Pancreas (tissue), 10 donors: Measurements from ENCODE around the gene HOXB5. TPM values are rescaled to one million over a fixed set of nuclear protein-coding genes. Genes with fewer than 3 reads are reported as not detected.
A peak's percentile ranks its signal among the peaks of the same experiment; 100 is the strongest.

ENCODE experiments used
- ATAC-seq, 4 donors: fragments of 200-7000 bp; cut with Tn5 transposase; one replicate each; pipeline versions ENCODE4 v1.8.0 to v1.9.1; 2020; ENCODE audit warnings: mild to moderate bottlenecking in 4 of 4, moderate library complexity in 4 of 4
- DNase-seq, 6 donors: peaks; one replicate each; pipeline ENCODE4 v3.0.0-alpha.2; 2020
- FAIRE-seq: peaks from 2 replicates; lab custom pipeline; 2012; peaks lifted over from hg19 to GRCh38; lab: Jason Lieb, UNC
- H3K27ac ChIP-seq, 4 donors: fragments of 200-600 bp; sonication (generic); 1 replicate in 3 of 4; 2 replicates in 1 of 4; pipeline versions ENCODE4 v1.5.0 to v1.8.0; 2020
- H3K27me3 ChIP-seq, 4 donors: fragments of 200-600 bp; one replicate each; pipeline ENCODE4 v1.8.0; 2021
- H3K36me3 ChIP-seq, 3 donors: fragments of 200-600 bp; sonication (generic) in 1 of 3; one replicate each; pipeline versions ENCODE4 v1.5.0 to v1.8.0; 2020 to 2021
- H3K4me1 ChIP-seq, 3 donors: fragments of 200-600 bp; one replicate each; pipeline ENCODE4 v1.8.0; 2021
- H3K4me3 ChIP-seq, 4 donors: fragments of 200-600 bp; sonication (generic) in 2 of 4; one replicate each; pipeline versions ENCODE4 v1.5.0 to v1.8.0; 2020 to 2021
- H3K9me3 ChIP-seq, 4 donors: fragments of 200-600 bp; one replicate each; pipeline ENCODE4 v1.8.0; 2021
- CTCF ChIP-seq, 4 donors: fragments of 200-600 bp; sonication (generic) in 3 of 4; IDR thresholded peaks; one replicate each; pipeline versions ENCODE4 v1.5.0 to v1.8.0; 2021; ENCODE audit warnings: antibody characterized with exemption in 4 of 4
- WGBS, 2 donors: extraction: QIAGEN DNeasy Blood & Tissue Kit; methylation state at CpG; one replicate each; pipeline ENCODE4 v1.1.7; 2013; 5-methylcytosine and 5-hydroxymethylcytosine counted together
- intact Hi-C, 3 donors: fragments of 100-400 bp; cut with DNase I; formaldehyde crosslinking; loops; one replicate each; pipeline versions ENCODE4 v1.11.1 to v1.14.2; 2022
- polyA plus RNA-seq, 2 donors: library from polyadenylated mRNA; stranded (reverse); fragments of 200-250 nt; gene quantifications; one replicate each; pipeline ENCODE4 v1.2.3, GENCODE V29; 2013
- total RNA-seq, 6 donors: library from RNA; stranded (reverse); fragmentation: NEBNext Ultra II Directional in 4 of 6; extraction: Animal tissue kit (Norgen Biotek cat#: 25700) in 4 of 6; gene quantifications; one replicate each; pipeline versions ENCODE4 v1.2.1 to v1.2.4, GENCODE V29; 2021 to 2023
- donor health status: healthy with polysubstance abuse.
- donor health status: DM: no; HTN: no; CAD: no; lungs with moderate emphysema.
- donor health status: DM: no; HTN: no; CAD: no.
- donor health status: control.
- donor health status: control.
- donor health status: Bipolar disorder and iron deficiency.
- donor health status: DM: yes; HTN: yes; CAD: no.
- donor health status: DM: no; HTN: no; CAD: no.
- donor health status: DM: no; HTN: no; CAD: no.
- donor health status: DM: yes; HTN: yes; CAD: no.

HOXB5 gene
- total and polyA plus RNA-seq, 8 donors, result 0.19 to 1.0 (median 0.38) TPM

GRCh38 chr17:48618256-48618896 is 24.8 kb upstream of the HOXB5 start:
- intact Hi-C loops, result loop anchor here in 1 of 3 donors (10.0 kb wide), 1 partner anchor 474 kb away; no protein-coding TSS in a partner anchor
- Histone ChIP-seq H3K36me3 (no peaks in the 10 kb centered on the region), H3K9me3 (no peaks in the 10 kb centered on the region), H3K27ac (no peak overlapping the region), H3K4me1 (no peaks in the 10 kb centered on the region), H3K27me3 (peaks cover 9 to 71% (median 24%) of the 10 kb centered on the region in 4 donors), H3K4me3 (no peak overlapping the region)
- peak; percentile 74 for FAIRE-seq
- TF ChIP-seq CTCF (IDR thresholded peaks at IDR 0.05), result peak; percentile 92 to 97 (median 97)
- peak; percentile 75 to 98 (median 92) for DNase-seq
- 3% methylated on average over 25 of the region's 25 CpGs for WGBS, 2 donors
- ATAC-seq, result peak; percentile 94 to 99 (median 97)

- no peaks in the 10 kb centered on the region for H3K9me3 ChIP-seq
- intact Hi-C loops, result loop anchor here in 1 of 3 donors (10.0 kb wide), 1 partner anchor 473 kb away; no protein-coding TSS in a partner anchor
- FAIRE-seq (no peak), ATAC-seq (no peak), DNase-seq (no peak)
- 8 to 9% methylated on average over 33 to 43 of the region's 43 CpGs for WGBS, 2 donors
- no peaks in the 10 kb centered on the region for H3K4me1 ChIP-seq
- no peaks in the 10 kb centered on the region for H3K36me3 ChIP-seq
- no peak overlapping the region for H3K4me3 ChIP-seq
- TF ChIP-seq CTCF (IDR thresholded peaks at IDR 0.05), result no peak
- H3K27me3 ChIP-seq, result peaks cover 9 to 73% (median 23%) of the 10 kb centered on the region in 4 donors
- no peak overlapping the region for H3K27ac ChIP-seq
Observed at GRCh38 chr17:48617471-48618255, 24.1 kb upstream of the HOXB5 start.

- H3K27ac ChIP-seq, result no peak overlapping the region
- FAIRE-seq, result no peak
- H3K4me3 ChIP-seq, result no peak overlapping the region
- no peak for ATAC-seq
- intact Hi-C loops, result loop anchor here in 1 of 3 donors (10.0 kb wide), 1 partner anchor 472 kb away; no protein-coding TSS in a partner anchor
- no peaks in the 10 kb centered on the region for H3K4me1 ChIP-seq
- TF ChIP-seq CTCF (IDR thresholded peaks at IDR 0.05), result no peak
- DNase-seq, result no peak
- no peaks in the 10 kb centered on the region for H3K36me3 ChIP-seq
- peaks cover 9 to 69% (median 22%) of the 10 kb centered on the region in 4 donors for H3K27me3 ChIP-seq
- 11 to 14% methylated on average over 15 of the region's 15 CpGs for WGBS, 2 donors
- H3K9me3 ChIP-seq, result no peaks in the 10 kb centered on the region
Observed at GRCh38 chr17:48616717-48617470, 23.3 kb upstream of the HOXB5 start.

GRCh38 chr17:48615963-48616716 is 22.6 kb upstream of the HOXB5 start:
- H3K4me3 ChIP-seq, result no peak overlapping the region
- WGBS, 2 donors, result 18 to 20% methylated on average over 17 of the region's 17 CpGs
- FAIRE-seq (no peak), ATAC-seq (no peak), DNase-seq (no peak)
- no peak for TF ChIP-seq CTCF (IDR thresholded peaks at IDR 0.05)
- H3K36me3 ChIP-seq, result no peaks in the 10 kb centered on the region
- peaks cover 9 to 67% (median 21%) of the 10 kb centered on the region in 4 donors for H3K27me3 ChIP-seq
- intact Hi-C loops, result loop anchor here in 1 of 3 donors (10.0 kb wide), 1 partner anchor 471 kb away; no protein-coding TSS in a partner anchor
- no peak overlapping the region for H3K27ac ChIP-seq
- no peaks in the 10 kb centered on the region for H3K4me1 ChIP-seq
- no peaks in the 10 kb centered on the region for H3K9me3 ChIP-seq
